ENCODE results near the gene OGFOD3. TPM values are rescaled to one million over a fixed set of nuclear protein-coding genes. Genes with fewer than 3 reads are reported as not detected.
"Not testable (repeated sequence)": the region's sequence is repeated elsewhere in the genome, so short reads cannot be mapped to it uniquely, and the experiment has no call there.

Gene OGFOD3
- total and polyA plus RNA-seq, 2 experiments from 2014 or later = 25.7 to 30.5 TPM

- no peak for DNase-seq (ENCODE audit: low spot score)
- WGBS (ENCODE audit: low lambda C conversion rate, missing lambda C conversion rate) = 85% methylated on average over 10 of the region's 10 CpGs
- Histone ChIP-seq H3K4me2 (no peak overlapping the region), H3K4me3 (no peak overlapping the region), H4K20me1 (ENCODE audit: insufficient read depth, poor library complexity, severe bottlenecking) (no peaks in the 10 kb centered on the region), H3K9me2 (replicated peaks; ENCODE audit: insufficient read depth) (no peaks in the 10 kb centered on the region), H3K9me3 (ENCODE audit: low read depth) (no peaks in the 10 kb centered on the region), H2AFZ (no peak overlapping the region), H3K27me3 (no peaks in the 10 kb centered on the region), H3K27ac (no peak overlapping the region), H3K36me3 (replicated peaks; ENCODE audit: insufficient read depth, low read depth) (no peaks in the 10 kb centered on the region), H3K4me1 (ENCODE audit: insufficient read depth) (no peaks in the 10 kb centered on the region), H3K79me2 (no peaks in the 10 kb centered on the region)
- TF ChIP-seq CTCF (IDR thresholded peaks at IDR 0.05; ENCODE audit: poor library complexity) (no peak), EZH2phosphoT487 (IDR thresholded peaks at IDR 0.05; ENCODE audit: low read depth, severe bottlenecking, unreplicated experiment) (no peak), EZH2 (IDR thresholded peaks at IDR 0.05; ENCODE audit: borderline replicate concordance) (no peak)
Measured at GRCh38 chr17:82378741-82379021, 39.7 kb downstream of the OGFOD3 start.

DNA sequence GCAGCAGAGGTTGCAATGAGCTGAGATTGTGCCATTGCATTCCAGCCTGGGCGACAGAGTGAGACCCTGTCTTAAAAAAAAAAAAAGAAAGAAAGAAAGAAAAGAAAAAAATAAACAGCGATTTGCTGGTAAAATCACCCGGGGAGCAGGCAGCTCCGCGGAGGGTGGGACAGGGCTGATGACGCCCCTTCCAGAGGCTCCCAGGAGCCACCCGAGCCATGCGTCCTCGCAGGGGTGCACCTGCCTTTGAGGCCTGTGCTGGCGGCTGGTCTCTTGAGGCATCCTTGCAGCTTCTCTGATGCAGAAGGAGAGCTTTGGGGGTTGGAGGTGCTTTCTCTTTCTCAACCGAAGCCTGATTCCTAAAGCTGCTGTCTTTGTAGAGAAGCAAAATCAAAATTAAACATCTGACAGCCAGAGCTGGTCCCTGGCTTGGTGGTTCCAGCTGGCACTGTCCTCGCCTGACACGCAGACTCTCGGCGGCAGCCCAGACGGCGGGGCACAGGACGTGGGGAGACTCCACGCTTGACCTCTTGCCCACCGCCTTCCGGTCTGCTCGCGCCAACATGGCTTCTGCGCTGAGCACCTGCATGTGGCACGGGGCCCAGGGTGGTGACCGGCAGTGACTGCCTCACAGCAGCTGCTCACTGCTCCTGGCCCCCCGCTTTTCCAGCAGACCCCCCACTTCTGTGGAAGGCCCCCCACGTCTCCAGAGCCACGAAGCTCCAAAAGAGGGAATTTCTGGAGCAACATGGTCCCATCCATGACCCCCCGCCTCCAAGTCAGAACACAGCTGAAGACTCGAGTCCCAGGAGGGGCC lies 40.3 kb downstream of the OGFOD3 start:
- peaks cover 5% of the 10 kb centered on the region for H3K27me3 ChIP-seq

DNA sequence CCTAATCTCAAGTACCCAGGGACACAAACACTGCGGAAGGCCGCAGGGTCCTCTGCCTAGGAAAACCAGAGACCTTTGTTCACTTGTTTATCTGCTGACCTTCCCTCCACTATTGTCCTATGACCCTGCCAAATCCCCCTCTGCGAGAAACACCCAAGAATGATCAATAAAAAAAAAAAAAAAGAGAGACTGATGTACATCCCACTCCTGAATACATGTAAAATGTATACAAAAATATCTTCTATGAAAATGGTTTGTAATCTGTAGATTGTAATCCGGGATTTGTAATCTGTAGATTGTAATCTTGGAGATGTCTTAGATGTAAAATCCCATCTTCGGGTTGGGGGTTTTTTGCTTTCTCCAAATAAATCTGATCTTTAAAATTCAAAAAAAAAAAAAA lies 41.1 kb downstream of the OGFOD3 start:
- H3K27ac ChIP-seq; H3K9me3 ChIP-seq (ENCODE audit: low read depth); H4K20me1 ChIP-seq (ENCODE audit: insufficient read depth, poor library complexity, severe bottlenecking); DNase-seq (ENCODE audit: low spot score); H2AFZ ChIP-seq; H3K36me3 ChIP-seq (replicated peaks; ENCODE audit: insufficient read depth, low read depth); H3K4me2 ChIP-seq; H3K79me2 ChIP-seq; H3K4me3 ChIP-seq; H3K9me2 ChIP-seq (replicated peaks; ENCODE audit: insufficient read depth); H3K4me1 ChIP-seq (ENCODE audit: insufficient read depth): not testable (repeated sequence)
- peaks cover 13% of the 10 kb centered on the region for H3K27me3 ChIP-seq
- 60% methylated on average over 4 of the region's 5 CpGs for WGBS (ENCODE audit: low lambda C conversion rate, missing lambda C conversion rate)

More for the DNA sequence above, 40.3 kb downstream of the OGFOD3 start:
- Histone ChIP-seq H3K4me1 (ENCODE audit: insufficient read depth) (no peaks in the 10 kb centered on the region), H3K79me2 (no peaks in the 10 kb centered on the region), H2AFZ (no peak overlapping the region), H3K4me2 (no peak overlapping the region), H3K27ac (no peak overlapping the region), H3K36me3 (replicated peaks; ENCODE audit: insufficient read depth, low read depth) (no peaks in the 10 kb centered on the region), H3K4me3 (no peak overlapping the region), H3K9me2 (replicated peaks; ENCODE audit: insufficient read depth) (no peaks in the 10 kb centered on the region), H3K9me3 (ENCODE audit: low read depth) (no peaks in the 10 kb centered on the region), H4K20me1 (ENCODE audit: insufficient read depth, poor library complexity, severe bottlenecking) (no peaks in the 10 kb centered on the region)
- TF ChIP-seq EZH2 (IDR thresholded peaks at IDR 0.05; ENCODE audit: borderline replicate concordance) (no peak), EZH2phosphoT487 (IDR thresholded peaks at IDR 0.05; ENCODE audit: low read depth, severe bottlenecking, unreplicated experiment) (no peak), CTCF (IDR thresholded peaks at IDR 0.05; ENCODE audit: poor library complexity) (no peak)
- no peak for DNase-seq (ENCODE audit: low spot score)
- WGBS (ENCODE audit: low lambda C conversion rate, missing lambda C conversion rate) = 93% methylated on average over 21 of the region's 31 CpGs

DNA sequence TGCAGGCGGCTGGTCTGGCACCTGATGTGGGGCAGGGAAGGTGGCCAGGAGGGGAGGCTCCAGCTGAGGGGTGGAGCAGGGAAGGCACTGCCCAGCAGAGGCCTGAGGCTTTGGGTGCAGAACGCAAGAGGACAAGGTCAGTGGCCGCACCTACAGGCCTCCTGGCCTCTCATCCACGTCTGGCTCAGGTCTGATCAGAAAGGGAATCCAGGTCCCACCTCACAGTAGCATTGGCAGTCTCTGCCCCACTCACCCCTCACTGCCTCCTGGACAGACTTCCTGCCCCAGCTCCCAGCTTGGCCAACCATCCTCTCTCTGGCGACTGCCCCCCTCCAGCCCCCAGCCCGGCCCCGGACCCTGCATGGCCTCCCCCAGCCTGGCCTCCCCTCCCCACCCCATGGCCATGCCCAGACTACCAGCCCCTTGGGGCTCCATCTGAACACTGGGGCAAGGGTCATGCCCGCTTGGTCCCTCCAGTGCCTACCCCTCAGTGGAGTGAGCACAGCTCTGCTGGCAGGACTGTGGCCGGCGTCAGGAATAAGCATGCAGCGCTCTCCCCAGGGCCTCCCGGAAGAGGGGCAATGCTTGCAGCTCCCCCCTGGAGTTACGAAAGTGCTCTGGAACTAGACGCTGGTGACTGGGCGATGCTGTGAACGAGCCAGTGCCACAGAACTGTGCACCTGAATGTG lies 42.2 kb downstream of the OGFOD3 start:
- Histone ChIP-seq H3K9me2 (replicated peaks; ENCODE audit: insufficient read depth) (no peaks in the 10 kb centered on the region), H4K20me1 (ENCODE audit: insufficient read depth, poor library complexity, severe bottlenecking) (no peaks in the 10 kb centered on the region), H3K27ac (no peak overlapping the region), H3K27me3 (peaks cover 23% of the 10 kb centered on the region), H3K4me3 (no peak overlapping the region), H2AFZ (no peak overlapping the region), H3K79me2 (no peaks in the 10 kb centered on the region), H3K4me2 (no peak overlapping the region), H3K4me1 (ENCODE audit: insufficient read depth) (peaks cover 3% of the 10 kb centered on the region), H3K9me3 (ENCODE audit: low read depth) (no peaks in the 10 kb centered on the region), H3K36me3 (replicated peaks; ENCODE audit: insufficient read depth, low read depth) (no peaks in the 10 kb centered on the region)
- WGBS (ENCODE audit: low lambda C conversion rate, missing lambda C conversion rate) = 91% methylated on average over 16 of the region's 16 CpGs
- TF ChIP-seq CTCF (IDR thresholded peaks at IDR 0.05; ENCODE audit: poor library complexity) (no peak), EZH2 (IDR thresholded peaks at IDR 0.05; ENCODE audit: borderline replicate concordance) (no peak), EZH2phosphoT487 (IDR thresholded peaks at IDR 0.05; ENCODE audit: low read depth, severe bottlenecking, unreplicated experiment) (no peak)
- no peak for DNase-seq (ENCODE audit: low spot score)

Data from hepatocyte (in vitro differentiated cells).